K562 (cell line): ENCODE measurements around the gene ERP29. TPM values are rescaled to one million over a fixed set of nuclear protein-coding genes. Genes with fewer than 3 reads are reported as not detected.

Source experiments
- BCL6 ChIP-seq: fragments of 250-450 bp; sonication (Bioruptor Pico); IDR thresholded peaks from 2 replicates; pipeline ENCODE4 v1.4.0; 2020
- BRCA1 ChIP-seq, 2 experiments: fragments of 450-650 bp in 1 of 2; sonication (generic) in 1 of 2; formaldehyde crosslinking in 1 of 2; IDR thresholded peaks; 2 replicates each; pipeline versions ENCODE4 v1.5.0 to v1.6.1; 2017 to 2020; ENCODE audit warnings: mild to moderate bottlenecking in 1 of 2, missing genetic modification reagents in 1 of 2
- BRF1 ChIP-seq: IDR thresholded peaks from 3 replicates; pipeline ENCODE4 v1.6.1; 2011; ENCODE audit warnings: borderline replicate concordance, mild to moderate bottlenecking; ENCODE audit not compliant: insufficient read length; ENCODE audit errors: extremely low read depth
- CBFA2T3 ChIP-seq: fragments of 450-650 bp; IDR thresholded peaks from 2 replicates; pipeline ENCODE4 v1.6.1; 2017
- CBX2 ChIP-seq: fragments of 200-600 bp; sonication (generic); IDR thresholded peaks from one replicate; pipeline ENCODE4 v1.6.1; 2012; ENCODE audit warnings: mild to moderate bottlenecking, low read length, inconsistent platforms; ENCODE audit not compliant: insufficient read depth, poor library complexity, severe bottlenecking
- E2F3 ChIP-seq: fragments of 250-450 bp; sonication (Bioruptor Pico); IDR thresholded peaks from 2 replicates; pipeline ENCODE4 v1.4.0; 2020; ENCODE audit warnings: mild to moderate bottlenecking
- ELK1 ChIP-seq: sonication (generic); formaldehyde crosslinking; IDR thresholded peaks from 2 replicates; pipeline ENCODE4 v1.8.1; 2022; ENCODE audit warnings: missing genetic modification reagents
- ESRRA ChIP-seq: fragments of 450-650 bp; IDR thresholded peaks from 2 replicates; pipeline ENCODE4 v1.6.1; 2014; ENCODE audit warnings: low read depth, mild to moderate bottlenecking, moderate library complexity, borderline replicate concordance
- FOSL1 ChIP-seq: fragments of 200-800 bp; sonication (Bioruptor generic); conservative IDR thresholded peaks from 2 replicates; pipeline ENCODE4 v1.6.1; 2016; ENCODE audit warnings: missing genetic modification characterization, missing compliant biosample characterization
- HINFP ChIP-seq: fragments of 450-650 bp; conservative IDR thresholded peaks from 2 replicates; pipeline ENCODE4 v1.6.1; 2016; ENCODE audit warnings: missing genetic modification characterization, low read depth, mild to moderate bottlenecking, control low read depth, missing compliant biosample characterization
- HNRNPLL ChIP-seq: fragments of 200-400 bp; formaldehyde crosslinking; IDR thresholded peaks from 2 replicates; pipeline ENCODE4 v1.6.1; 2017; ENCODE audit warnings: low read length, low read depth, mild to moderate bottlenecking; ENCODE audit not compliant: poor library complexity, severe bottlenecking
- NBN ChIP-seq: fragments of 450-650 bp; IDR thresholded peaks from 2 replicates; pipeline ENCODE4 v1.6.1; 2016; ENCODE audit warnings: low read depth, mild to moderate bottlenecking
- NCOR1 ChIP-seq: fragments of 450-650 bp; IDR thresholded peaks from 2 replicates; pipeline ENCODE4 v1.6.1; 2016; ENCODE audit warnings: mild to moderate bottlenecking, moderate library complexity
- PHB2 ChIP-seq: fragments of 450-650 bp; IDR thresholded peaks from 2 replicates; pipeline ENCODE4 v1.6.1; 2017; ENCODE audit warnings: low read depth
- STAT5B ChIP-seq: fragments of 250-450 bp; sonication (Bioruptor Pico); IDR thresholded peaks from 2 replicates; pipeline ENCODE4 v1.8.0; 2021; ENCODE audit warnings: mild to moderate bottlenecking, inconsistent platforms
- TCF7L2 ChIP-seq: fragments of 150-350 bp; IDR thresholded peaks from 2 replicates; pipeline ENCODE4 v1.6.1; 2016; ENCODE audit warnings: low read depth, mild to moderate bottlenecking, low read length, moderate library complexity
- ZNF217 ChIP-seq: sonication (generic); formaldehyde crosslinking; IDR thresholded peaks from 2 replicates; pipeline ENCODE4 v1.8.0; 2022; ENCODE audit warnings: mild to moderate bottlenecking, missing genetic modification reagents
- ZNF551 ChIP-seq: fragments of 250-450 bp; sonication (Bioruptor Pico); IDR thresholded peaks from 2 replicates; pipeline ENCODE4 v1.5.0; 2021; ENCODE audit warnings: mild to moderate bottlenecking, moderate library complexity
- polyA plus RNA-seq, 8 experiments: library from polyadenylated mRNA; depleted of rRNA in 4 of 8; stranded (reverse) in 5 of 8; unstranded in 3 of 8; fragments of >200 nt; fragmentation: Nextera tagmentation in 2 of 8; fragmentation: Illumina TruSeq in 1 of 8; extraction: Ambion mirVana in 2 of 8; extraction: Trizol in 1 of 8; gene quantifications; 2 replicates each; pipeline versions ENCODE4 v1.2.1 to v1.2.3, GENCODE V29; 2011 to 2014; ENCODE audit warnings: inconsistent platforms in 1 of 8, missing spikeins in 1 of 8
- total RNA-seq, 7 experiments: library from RNA; depleted of rRNA in 6 of 7; stranded (reverse); fragments of >200 nt in 6 of 7; fragmentation: Illumina TruSeq in 2 of 7; extraction: Trizol in 2 of 7; gene quantifications; 2 replicates each; pipeline versions ENCODE4 v1.2.1 to v1.2.3, GENCODE V29; 2011 to 2021; ENCODE audit warnings: low replicate concordance in 1 of 7
- TF ChIP-seq, protein P1 (sequence below): sonication (generic); formaldehyde crosslinking; IDR thresholded peaks from 2 replicates; pipeline ENCODE4 v1.8.1; 2023; ENCODE audit warnings: mild to moderate bottlenecking, missing genetic modification reagents
- TF ChIP-seq, protein P2 (sequence below): fragments of 450-650 bp; IDR thresholded peaks from 2 replicates; pipeline ENCODE4 v1.6.1; 2014; ENCODE audit warnings: low read depth, mild to moderate bottlenecking, moderate library complexity, borderline replicate concordance
- TF ChIP-seq, protein P3 (sequence below): fragments of 450-650 bp; IDR thresholded peaks from 2 replicates; pipeline ENCODE4 v1.6.1; 2017; ENCODE audit warnings: mild to moderate bottlenecking, moderate library complexity

Gene ERP29
- total and polyA plus RNA-seq, 9 of the 15 experiments (the other 6 are each of a cell fraction or from before 2014, with no cell fraction given): 42.4 to 146 (median 111) TPM

DNA sequence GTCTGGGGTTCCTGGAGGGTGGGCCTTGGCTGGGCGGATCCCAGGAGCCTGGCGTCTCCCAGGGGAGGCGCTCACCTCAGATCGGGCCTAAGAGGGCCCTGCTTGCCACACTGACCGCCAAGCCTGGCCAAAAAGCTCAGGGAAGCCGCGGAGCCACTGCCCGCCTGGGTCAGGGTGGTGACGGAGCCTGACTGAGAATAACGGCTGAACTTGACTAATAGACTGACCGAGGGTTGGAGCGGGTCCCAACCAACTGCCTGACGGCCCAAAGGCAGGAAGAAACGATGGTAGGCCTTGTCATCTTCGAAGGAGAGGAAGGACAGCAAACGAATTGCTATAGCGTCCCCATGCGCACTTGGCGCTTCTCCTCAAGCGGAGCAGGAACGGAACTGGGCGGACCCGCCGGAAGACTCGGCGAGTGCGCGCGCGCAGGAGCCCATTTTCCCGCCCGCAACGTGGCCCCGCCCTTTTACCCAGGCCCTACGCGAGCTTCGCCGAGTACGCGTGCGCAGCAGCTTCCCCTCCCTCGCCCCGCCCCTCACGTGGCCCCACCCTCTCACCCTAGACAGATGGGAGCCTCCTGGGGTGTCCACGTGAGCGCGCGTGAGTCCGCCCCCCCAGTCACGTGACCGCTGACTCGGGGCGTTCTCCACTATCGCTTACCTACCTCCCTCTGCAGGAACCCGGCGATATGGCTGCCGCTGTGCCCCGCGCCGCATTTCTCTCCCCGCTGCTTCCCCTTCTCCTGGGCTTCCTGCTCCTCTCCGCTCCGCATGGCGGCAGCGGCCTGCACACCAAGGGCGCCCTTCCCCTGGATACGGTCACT is at the start of gene ERP29, which contains the start of gene TMEM116 (continued):
- no peak for TF ChIP-seq ELK1 (CRISPR knock-in tag)
- TF ChIP-seq, protein P1, sequence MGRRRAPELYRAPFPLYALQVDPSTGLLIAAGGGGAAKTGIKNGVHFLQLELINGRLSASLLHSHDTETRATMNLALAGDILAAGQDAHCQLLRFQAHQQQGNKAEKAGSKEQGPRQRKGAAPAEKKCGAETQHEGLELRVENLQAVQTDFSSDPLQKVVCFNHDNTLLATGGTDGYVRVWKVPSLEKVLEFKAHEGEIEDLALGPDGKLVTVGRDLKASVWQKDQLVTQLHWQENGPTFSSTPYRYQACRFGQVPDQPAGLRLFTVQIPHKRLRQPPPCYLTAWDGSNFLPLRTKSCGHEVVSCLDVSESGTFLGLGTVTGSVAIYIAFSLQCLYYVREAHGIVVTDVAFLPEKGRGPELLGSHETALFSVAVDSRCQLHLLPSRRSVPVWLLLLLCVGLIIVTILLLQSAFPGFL (CRISPR knock-in tag): no peak
- TF ChIP-seq CBX2: no peak
- TF ChIP-seq E2F3 (CRISPR knock-in tag): peak; percentile 95
- TF ChIP-seq CBFA2T3: peak; percentile 39; the same call in 1 of the 2 replicates
- TF ChIP-seq BCL6 (CRISPR knock-in tag): no peak
- TF ChIP-seq PHB2: no peak
- 0 out of 2 replicates have a peak, but pooled peaks have one; percentile 41 for TF ChIP-seq FOSL1 (tag)
- TF ChIP-seq NBN: peak; percentile 52; the same call in 1 of the 2 replicates
- peak; percentile 99 for TF ChIP-seq HNRNPLL
- TF ChIP-seq ZNF551: no peak
- TF ChIP-seq ESRRA: 0 out of 2 replicates have a peak, but pooled peaks have one; percentile 10
- TF ChIP-seq BRCA1 (IDR thresholded peaks at IDR 0.05): no peak
- TF ChIP-seq BRCA1 (CRISPR knock-in tag; IDR thresholded peaks at IDR 0.05): no peak
- TF ChIP-seq, protein P2, sequence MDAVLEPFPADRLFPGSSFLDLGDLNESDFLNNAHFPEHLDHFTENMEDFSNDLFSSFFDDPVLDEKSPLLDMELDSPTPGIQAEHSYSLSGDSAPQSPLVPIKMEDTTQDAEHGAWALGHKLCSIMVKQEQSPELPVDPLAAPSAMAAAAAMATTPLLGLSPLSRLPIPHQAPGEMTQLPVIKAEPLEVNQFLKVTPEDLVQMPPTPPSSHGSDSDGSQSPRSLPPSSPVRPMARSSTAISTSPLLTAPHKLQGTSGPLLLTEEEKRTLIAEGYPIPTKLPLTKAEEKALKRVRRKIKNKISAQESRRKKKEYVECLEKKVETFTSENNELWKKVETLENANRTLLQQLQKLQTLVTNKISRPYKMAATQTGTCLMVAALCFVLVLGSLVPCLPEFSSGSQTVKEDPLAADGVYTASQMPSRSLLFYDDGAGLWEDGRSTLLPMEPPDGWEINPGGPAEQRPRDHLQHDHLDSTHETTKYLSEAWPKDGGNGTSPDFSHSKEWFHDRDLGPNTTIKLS: peak; percentile 34; the same call in 1 of the 2 replicates
- no peak for TF ChIP-seq ZNF217 (CRISPR knock-in tag)
- peak; percentile 94 for TF ChIP-seq HINFP (tag)
- TF ChIP-seq NCOR1: peak; percentile 62
- TF ChIP-seq BRF1: no peak
- no peak for TF ChIP-seq TCF7L2
- TF ChIP-seq STAT5B (CRISPR knock-in tag): no peak
- TF ChIP-seq, protein P3, sequence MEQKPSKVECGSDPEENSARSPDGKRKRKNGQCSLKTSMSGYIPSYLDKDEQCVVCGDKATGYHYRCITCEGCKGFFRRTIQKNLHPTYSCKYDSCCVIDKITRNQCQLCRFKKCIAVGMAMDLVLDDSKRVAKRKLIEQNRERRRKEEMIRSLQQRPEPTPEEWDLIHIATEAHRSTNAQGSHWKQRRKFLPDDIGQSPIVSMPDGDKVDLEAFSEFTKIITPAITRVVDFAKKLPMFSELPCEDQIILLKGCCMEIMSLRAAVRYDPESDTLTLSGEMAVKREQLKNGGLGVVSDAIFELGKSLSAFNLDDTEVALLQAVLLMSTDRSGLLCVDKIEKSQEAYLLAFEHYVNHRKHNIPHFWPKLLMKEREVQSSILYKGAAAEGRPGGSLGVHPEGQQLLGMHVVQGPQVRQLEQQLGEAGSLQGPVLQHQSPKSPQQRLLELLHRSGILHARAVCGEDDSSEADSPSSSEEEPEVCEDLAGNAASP: no peak
